K562 (cell line): ENCODE results near the gene SPOCK2. TPM values are rescaled to one million over a fixed set of nuclear protein-coding genes. Genes with fewer than 3 reads are reported as not detected.

Experiments used
- ATAC-seq: fragments of 200-7000 bp; cut with Tn5 transposase; 3 replicates; pipeline ENCODE4 v1.9.1; 2020; ENCODE audit warnings: moderate library complexity
- BruUV-seq: library from RNA; stranded (reverse); fragments of 400-500 nt; replicated peaks from 2 replicates; lab custom pipeline; 2021; lab: Mats Ljungman, UMichigan
- CTCF ChIA-PET: fragments of 300-600 bp; formaldehyde crosslinking; extraction: SDS; loops from one replicate; lab custom pipeline; 2021; ENCODE audit warnings: low intra/inter-chr PET ratio; lab: Yijun Ruan, JAX
- POLR2A ChIA-PET: fragments of 300-600, 350-650 bp; sonication (Branson Sonifier 250); formaldehyde crosslinking; extraction: SDS; loops from one replicate; lab custom pipeline; 2021; ENCODE audit warnings: antibody characterized with exemption, inconsistent platforms; lab: Yijun Ruan, JAX
- DNase-seq, 4 experiments: peaks; one replicate each; pipeline versions ENCODE4 v3.0.0 to v3.0.0-alpha.2; 2011 to 2018; ENCODE audit warnings: low spot score in 3 of 4, mixed read lengths in 3 of 4; ENCODE audit errors: extremely low read depth in 1 of 4
- FAIRE-seq: peaks from 2 replicates; lab custom pipeline; 2011; peaks lifted over from hg19 to GRCh38; lab: Jason Lieb, UNC
- H2AFZ ChIP-seq: 2 replicates; pipeline ENCODE4 v1.6.0; 2011; ENCODE audit warnings: low read depth, low read length, control low read depth, inconsistent platforms
- H3K27ac ChIP-seq: fragments of 200-600 bp; 3 replicates; pipeline ENCODE4 v1.8.0; 2011; ENCODE audit warnings: low read depth, mild to moderate bottlenecking, control low read depth, inconsistent platforms, low read length, moderate library complexity, mixed read lengths; ENCODE audit errors: extremely low read depth
- H3K27me3 ChIP-seq, 2 experiments: fragments of 300-600 bp in 1 of 2; 2 replicates in 1 of 2; 3 replicates in 1 of 2; pipeline versions ENCODE4 v1.6.0 to v1.8.0; 2011; ENCODE audit warnings: inconsistent platforms in 2 of 2, low read length in 2 of 2, mild to moderate bottlenecking in 1 of 2, mixed read lengths in 1 of 2, moderate library complexity in 1 of 2; ENCODE audit not compliant: control insufficient read depth in 2 of 2, insufficient read depth in 2 of 2
- H3K36me3 ChIP-seq: fragments of 300-600 bp; 3 replicates; pipeline ENCODE4 v1.8.0; 2011; ENCODE audit warnings: mild to moderate bottlenecking, low read length, inconsistent platforms; ENCODE audit not compliant: control insufficient read depth, insufficient read depth
- H3K4me1 ChIP-seq, 2 experiments: fragments of 200-600 bp in 1 of 2; replicated peaks in 1 of 2; 2 replicates in 1 of 2; 3 replicates in 1 of 2; pipeline versions ENCODE4 v1.5.1 to v1.8.0; 2011; ENCODE audit warnings: inconsistent platforms in 2 of 2, low read length in 2 of 2, mild to moderate bottlenecking in 1 of 2, mixed read lengths in 1 of 2, moderate library complexity in 1 of 2; ENCODE audit not compliant: control insufficient read depth in 2 of 2, insufficient read depth in 2 of 2
- H3K4me2 ChIP-seq: 2 replicates; pipeline ENCODE4 v1.6.1; 2011; ENCODE audit warnings: low read length, control low read depth, inconsistent platforms, mixed read lengths; ENCODE audit not compliant: insufficient read depth
- H3K4me3 ChIP-seq: fragments of 200-600 bp; sonication (generic), shearing (Covaris generic); 2 replicates; pipeline ENCODE4 v1.5.1; 2016; ENCODE audit warnings: control low read depth, inconsistent platforms
- H3K79me2 ChIP-seq: fragments of 200-600 bp; 3 replicates; pipeline ENCODE4 v1.8.0; 2011; ENCODE audit warnings: low read length, inconsistent platforms; ENCODE audit not compliant: control insufficient read depth, insufficient read depth
- H3K9ac ChIP-seq, 2 experiments: 2 replicates each; pipeline versions ENCODE4 v1.6.0 to v1.6.1; 2011; ENCODE audit warnings: low read depth in 2 of 2, low read length in 2 of 2, control low read depth in 1 of 2, inconsistent platforms in 1 of 2, mild to moderate bottlenecking in 1 of 2, mixed read lengths in 1 of 2; ENCODE audit not compliant: insufficient read depth in 1 of 2
- H3K9me1 ChIP-seq: one replicate; pipeline ENCODE4 v1.6.0; 2011; ENCODE audit warnings: inconsistent platforms, mild to moderate bottlenecking, low read length, moderate library complexity; ENCODE audit not compliant: control insufficient read depth, insufficient read depth
- H3K9me3 ChIP-seq: replicated peaks from 2 replicates; pipeline ENCODE4 v1.5.1; 2011; ENCODE audit warnings: low read depth, low read length, inconsistent platforms; ENCODE audit not compliant: control insufficient read depth, insufficient read depth
- H4K20me1 ChIP-seq: replicated peaks from 2 replicates; pipeline ENCODE4 v1.6.1; 2011; ENCODE audit warnings: low read length, inconsistent platforms, mixed read lengths; ENCODE audit not compliant: control insufficient read depth, insufficient read depth
- ATF1 ChIP-seq, 2 experiments: fragments of 450-650 bp in 1 of 2; IDR thresholded peaks; 2 replicates each; pipeline ENCODE4 v1.6.1; 2016; ENCODE audit warnings: missing compliant biosample characterization in 1 of 2, missing genetic modification characterization in 1 of 2
- ATF2 ChIP-seq: sonication (generic); formaldehyde crosslinking; IDR thresholded peaks from 2 replicates; pipeline ENCODE4 v1.8.1; 2022; ENCODE audit warnings: missing genetic modification reagents
- BRF2 ChIP-seq: IDR thresholded peaks from 3 replicates; pipeline ENCODE4 v1.6.1; 2011; ENCODE audit warnings: borderline replicate concordance, mild to moderate bottlenecking; ENCODE audit not compliant: insufficient read length, insufficient read depth
- GATAD2A ChIP-seq: fragments of 450-650 bp; IDR thresholded peaks from 2 replicates; pipeline ENCODE4 v1.6.1; 2017
- RERE ChIP-seq: sonication (generic); formaldehyde crosslinking; IDR thresholded peaks from 2 replicates; pipeline ENCODE4 v1.8.0; 2023; ENCODE audit warnings: missing genetic modification reagents, mild to moderate bottlenecking, borderline replicate concordance
- THAP12 ChIP-seq: fragments of 250-450 bp; sonication (Bioruptor Pico); IDR thresholded peaks from 2 replicates; pipeline ENCODE4 v1.9.0; 2021; ENCODE audit warnings: mild to moderate bottlenecking, inconsistent platforms
- ZKSCAN8 ChIP-seq: fragments of 200-800 bp; sonication (Bioruptor generic); IDR thresholded peaks from 2 replicates; pipeline ENCODE4 v1.6.1; 2016; ENCODE audit warnings: missing genetic modification characterization, missing compliant biosample characterization
- WGBS: fragments of 100-300 bp; shearing (Covaris generic); methylation state at CpG from one replicate; pipeline ENCODE4 v1.1.6; 2016; ENCODE audit warnings: low coverage, mixed read lengths; ENCODE audit not compliant: insufficient coverage; ENCODE audit errors: missing lambda C conversion rate; 5-methylcytosine and 5-hydroxymethylcytosine counted together
- in situ Hi-C: fragments of 300-500 bp; cut with MboI; formaldehyde crosslinking; loops from 4 replicates; pipeline ENCODE4 v1.15.0; 2018; ENCODE audit warnings: inconsistent platforms, mixed read lengths
- intact Hi-C: fragments of 100-400 bp; cut with micrococcal nuclease; formaldehyde crosslinking; loops from 2 replicates; pipeline ENCODE4 v1.14.2; 2022
- polyA plus RNA-seq, 8 experiments: library from polyadenylated mRNA; depleted of rRNA in 4 of 8; stranded (reverse) in 5 of 8; unstranded in 3 of 8; fragments of >200 nt; fragmentation: Nextera tagmentation in 2 of 8; fragmentation: Illumina TruSeq in 1 of 8; extraction: Ambion mirVana in 2 of 8; extraction: Trizol in 1 of 8; gene quantifications; 2 replicates each; pipeline versions ENCODE4 v1.2.1 to v1.2.3, GENCODE V29; 2011 to 2014; ENCODE audit warnings: inconsistent platforms in 1 of 8, missing spikeins in 1 of 8
- total RNA-seq, 7 experiments: library from RNA; depleted of rRNA in 6 of 7; stranded (reverse); fragments of >200 nt in 6 of 7; fragmentation: Illumina TruSeq in 2 of 7; extraction: Trizol in 2 of 7; gene quantifications; 2 replicates each; pipeline versions ENCODE4 v1.2.1 to v1.2.3, GENCODE V29; 2011 to 2021; ENCODE audit warnings: low replicate concordance in 1 of 7

SPOCK2 gene
- total and polyA plus RNA-seq, 9 of the 15 experiments (the other 6 are each of a cell fraction or from before 2014, with no cell fraction given) = 0.04 to 0.86 (median 0.11) TPM; not detected in 2

- TF ChIP-seq RERE (CRISPR knock-in tag) (no peak), ZKSCAN8 (no peak)
These were observed 4.0 kb upstream of the SPOCK2 start (continued) for GRCh38 chr10:72092171-72092924.

GRCh38 chr10:72090326-72090725 is 2.0 kb upstream of the SPOCK2 start:
- WGBS = 53% methylated on average over 3 of the region's 3 CpGs
- ATAC-seq = no peak
- no peak for DNase-seq
- in situ Hi-C loops (no loop called here), intact Hi-C loops (no loop called here)
- Histone ChIP-seq H3K4me2 (no peak overlapping the region), H4K20me1 (no peaks in the 10 kb centered on the region), H3K4me3 (no peak overlapping the region), H3K27ac (no peak overlapping the region), H3K9ac (no peak overlapping the region), H3K9me1 (no peaks in the 10 kb centered on the region), H3K79me2 (no peaks in the 10 kb centered on the region), H2AFZ (no peak overlapping the region), H3K9me3 (no peaks in the 10 kb centered on the region), H3K27me3 (no peaks in the 10 kb centered on the region), H3K36me3 (no peaks in the 10 kb centered on the region), H3K4me1 (peaks cover 6 to 25% of the 10 kb centered on the region in 2 experiments; a peak in 4 of 5 replicates)
- ChIA-PET POLR2A (interaction anchor here (0.6 to 1.6 kb wide), 5 partner anchors 9 to 231 kb away, joined by 3 to 6 read pairs (median 4); no protein-coding TSS in a partner anchor), CTCF (no interaction called here)
- FAIRE-seq = no peak
- BruUV-seq = no TSS peak
- TF ChIP-seq THAP12 (CRISPR knock-in tag) = no peak
- no peak for TF ChIP-seq ATF1 (CRISPR knock-in tag; IDR thresholded peaks at IDR 0.05)
- no peak for TF ChIP-seq ATF1 (tag; IDR thresholded peaks at IDR 0.05)
- TF ChIP-seq BRF2 = no peak
- TF ChIP-seq GATAD2A = no peak
- no peak for TF ChIP-seq ATF2
